T1000 (cell line): ENCODE data around the gene SLC25A53.
A peak's percentile ranks its signal among the peaks of the same experiment; 100 is the strongest.
"Not testable (repeated sequence)": the region's sequence is repeated elsewhere in the genome, so short reads cannot be mapped to it uniquely, and the experiment has no call there.

Experiments
- DNase-seq: peaks from one replicate; lab custom pipeline; 2025; ENCODE audit warnings: mixed read lengths; lab: John Stamatoyannopoulos, UW

The SLC25A53 gene

DNA sequence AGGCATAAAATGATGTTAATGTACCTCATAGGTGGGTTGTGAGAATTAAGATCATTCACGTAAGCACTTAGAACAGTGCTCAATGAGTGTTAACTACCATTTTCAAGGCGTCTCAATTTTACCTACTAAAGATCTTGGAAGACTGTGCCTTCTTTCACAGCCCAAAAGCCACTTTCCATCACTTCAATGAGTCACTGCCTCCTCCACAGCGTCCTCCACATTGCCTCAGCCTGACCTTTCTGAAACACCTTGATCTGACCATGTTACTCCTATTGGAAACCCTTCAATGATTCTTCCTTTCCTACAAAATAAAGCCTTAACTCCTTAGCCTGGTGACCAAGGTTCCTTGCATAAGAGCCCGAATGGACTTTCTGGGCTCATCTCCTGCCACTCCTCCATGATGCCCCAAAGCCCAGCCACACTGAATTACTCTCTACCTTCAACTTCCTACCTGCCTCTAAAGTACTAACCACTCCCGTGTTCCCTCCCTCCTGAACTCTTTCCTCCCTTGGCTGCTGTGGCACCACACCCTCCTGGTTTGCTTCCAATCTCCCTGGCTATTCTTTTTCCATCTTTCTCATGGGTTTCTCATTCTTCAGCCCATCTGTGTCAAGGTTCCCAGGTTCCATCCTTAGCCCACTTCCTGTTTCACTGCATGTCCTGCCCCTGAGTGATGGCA is 22.1 kb downstream of the SLC25A53 start:
- DNase-seq: no peak

DNA sequence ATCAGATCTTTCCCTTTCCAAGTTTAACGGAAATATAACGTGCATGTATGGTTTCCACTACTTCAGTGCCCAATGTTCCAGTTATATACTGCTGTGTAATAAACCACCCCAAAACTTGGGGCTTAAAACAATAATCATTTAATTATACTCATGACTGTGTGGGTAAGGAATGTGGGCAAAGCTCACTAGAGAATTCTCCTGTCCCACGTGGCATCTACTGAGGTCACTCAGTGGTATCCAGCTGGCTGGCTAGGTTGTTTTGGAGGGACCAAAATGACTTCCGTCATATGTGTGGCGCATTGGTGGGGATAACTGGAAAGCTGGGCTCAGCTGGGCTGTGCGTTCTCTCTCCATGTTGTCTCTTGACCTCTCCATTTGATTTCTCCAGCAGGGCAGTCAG is 26.0 kb downstream of the SLC25A53 start:
- DNase-seq: no peak

DNA sequence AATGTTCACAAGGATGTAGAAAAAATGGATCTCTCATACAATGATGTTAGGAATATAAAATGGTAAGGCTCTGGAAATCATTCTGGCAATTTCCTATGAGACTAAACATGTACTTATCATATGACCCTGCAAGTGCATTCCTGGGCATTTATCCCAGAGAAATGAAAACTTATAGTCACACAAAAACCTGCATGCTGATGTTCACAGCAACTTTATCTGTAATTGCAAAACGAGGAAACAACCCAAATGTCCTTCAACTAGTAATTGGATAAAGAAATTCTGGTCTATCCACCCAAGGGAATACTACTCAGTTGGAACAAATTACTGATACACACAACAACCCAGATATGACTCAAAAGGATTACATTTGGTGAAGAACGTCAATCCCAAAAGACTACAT is 30.0 kb downstream of the SLC25A53 start:
- no peak for DNase-seq

DNA sequence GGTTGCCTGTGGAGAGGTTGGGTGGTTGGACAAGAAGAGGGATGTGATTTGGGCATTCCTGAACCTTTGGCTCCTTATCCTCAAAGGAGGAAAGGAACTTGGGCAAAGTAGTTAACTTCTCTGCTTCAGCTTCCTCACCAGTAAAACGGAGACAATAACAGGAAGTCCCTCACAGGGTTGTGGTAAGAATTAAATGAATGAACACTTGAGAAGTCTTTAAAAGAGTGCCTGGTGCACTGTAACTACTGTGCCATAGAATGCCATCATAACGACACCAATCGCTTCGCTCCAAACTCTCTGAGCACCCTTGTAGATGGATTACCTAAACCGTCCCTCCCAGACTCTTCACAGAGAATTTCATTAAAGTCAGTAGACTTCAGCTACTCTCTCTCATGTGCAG is 34.0 kb downstream of the SLC25A53 start:
- DNase-seq: no peak

DNA sequence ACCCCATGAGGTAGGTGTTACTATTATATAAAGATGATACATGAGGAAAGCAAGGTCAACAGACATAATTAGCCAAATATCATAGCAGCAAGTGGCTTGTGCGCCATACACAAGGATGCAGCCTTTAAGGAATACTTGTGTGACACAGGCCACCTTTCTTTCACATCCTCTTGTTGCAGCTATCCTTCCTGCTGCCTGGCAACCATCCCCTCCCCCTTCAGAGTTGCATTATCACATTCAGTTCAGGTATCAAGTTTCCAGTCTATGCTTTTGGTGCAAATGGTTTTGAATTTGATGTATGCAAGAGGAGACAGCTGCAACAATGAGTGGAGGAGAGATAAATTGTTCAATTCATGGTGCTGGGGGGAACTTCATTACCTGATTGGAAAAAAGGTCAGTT is 38.0 kb downstream of the SLC25A53 start:
- no peak for DNase-seq

DNA sequence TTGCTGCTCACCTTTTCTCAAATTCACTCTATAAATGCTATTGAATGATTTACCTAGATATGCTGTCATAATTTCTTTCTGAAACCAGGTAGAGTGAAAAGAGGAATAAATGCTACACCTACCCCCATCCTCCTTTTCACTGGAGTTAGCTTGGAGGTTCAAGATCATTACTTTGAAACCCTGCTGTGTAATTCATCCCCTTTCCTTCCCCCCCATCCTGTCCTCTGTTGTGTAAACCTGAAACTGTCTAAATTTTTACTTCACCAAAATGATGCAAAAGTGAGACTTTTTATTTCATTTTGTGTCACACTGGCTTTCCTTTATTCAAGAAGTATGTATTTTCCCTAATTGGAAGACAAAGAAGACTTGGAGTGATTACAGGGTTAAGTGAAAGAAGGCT is 39.0 kb downstream of the SLC25A53 start:
- DNase-seq: no peak

DNA sequence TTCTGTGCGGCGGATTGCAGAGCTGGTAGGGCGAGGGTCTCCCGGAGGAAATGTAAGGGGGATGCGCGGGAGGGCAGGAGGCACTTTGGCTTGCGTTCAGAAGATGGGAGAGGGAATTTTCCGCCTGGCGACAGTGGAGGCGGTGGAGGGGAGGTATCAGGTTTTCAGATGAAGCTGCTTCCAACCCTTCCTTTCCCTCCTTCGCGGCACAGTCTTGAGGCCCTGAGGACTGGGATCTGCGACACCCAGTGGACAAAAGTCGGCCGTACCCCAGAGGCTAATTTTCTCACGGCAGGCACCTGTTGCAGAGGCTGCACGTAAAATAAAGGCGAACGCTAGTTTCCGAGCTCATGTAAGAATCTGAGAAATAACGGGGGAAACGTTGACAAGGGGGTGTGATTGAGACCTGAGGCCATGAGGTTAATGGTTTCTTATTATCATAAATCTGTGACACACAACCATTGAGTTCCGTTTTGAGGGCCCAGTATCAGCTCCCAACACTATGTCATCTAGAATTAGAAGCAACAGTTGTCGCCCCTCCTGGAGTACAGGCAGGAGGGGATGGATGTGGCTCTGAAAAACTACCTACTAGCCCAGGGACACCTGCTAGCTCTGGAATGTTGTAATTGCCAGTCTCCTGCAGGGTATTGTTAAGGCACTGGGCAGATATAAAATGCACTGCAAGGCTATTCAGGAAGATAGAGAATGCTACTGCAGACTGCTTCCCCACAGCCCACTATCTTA is 43.4 kb downstream of the SLC25A53 start:
- no peak for DNase-seq

DNA sequence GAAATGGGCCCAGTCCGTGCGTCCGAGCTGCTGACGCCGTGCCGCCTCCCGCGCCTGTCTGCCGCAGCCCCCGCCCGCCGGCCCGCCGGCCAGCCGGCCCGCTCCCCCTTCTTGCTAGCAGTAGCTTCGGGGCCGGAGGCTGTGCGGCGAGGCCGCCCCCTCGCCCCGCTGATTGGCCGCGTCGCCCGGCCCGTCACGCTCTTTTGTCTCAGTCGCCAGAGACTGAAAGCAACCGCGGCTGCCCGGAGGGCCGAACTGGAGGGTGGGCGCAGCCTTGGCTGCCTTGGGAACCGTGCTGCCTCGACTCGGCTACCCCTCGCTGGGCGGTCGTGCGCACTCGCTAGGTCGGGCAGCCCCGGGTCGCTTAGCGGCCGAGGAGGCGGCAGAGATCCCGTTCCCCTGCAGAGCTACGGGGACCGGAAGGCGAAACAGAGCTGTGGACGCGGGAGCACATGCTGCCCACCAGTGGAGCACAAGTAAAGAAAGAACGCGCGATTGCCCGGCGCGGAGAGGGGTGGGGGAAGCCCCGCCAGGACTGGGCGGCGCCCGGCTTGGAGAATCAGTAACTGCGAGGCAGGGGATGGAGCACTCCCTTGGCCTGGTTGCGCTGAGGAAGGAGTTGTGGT is 44.4 kb downstream of the SLC25A53 start, which contains the start of gene ZCCHC18:
Gene ZCCHC18, plus strand, starts transcription at position 198 of the 626 bp plus-strand sequence. CDS start 1,589 bp downstream, outside the sequence.
- peak; percentile 11 for DNase-seq

DNA sequence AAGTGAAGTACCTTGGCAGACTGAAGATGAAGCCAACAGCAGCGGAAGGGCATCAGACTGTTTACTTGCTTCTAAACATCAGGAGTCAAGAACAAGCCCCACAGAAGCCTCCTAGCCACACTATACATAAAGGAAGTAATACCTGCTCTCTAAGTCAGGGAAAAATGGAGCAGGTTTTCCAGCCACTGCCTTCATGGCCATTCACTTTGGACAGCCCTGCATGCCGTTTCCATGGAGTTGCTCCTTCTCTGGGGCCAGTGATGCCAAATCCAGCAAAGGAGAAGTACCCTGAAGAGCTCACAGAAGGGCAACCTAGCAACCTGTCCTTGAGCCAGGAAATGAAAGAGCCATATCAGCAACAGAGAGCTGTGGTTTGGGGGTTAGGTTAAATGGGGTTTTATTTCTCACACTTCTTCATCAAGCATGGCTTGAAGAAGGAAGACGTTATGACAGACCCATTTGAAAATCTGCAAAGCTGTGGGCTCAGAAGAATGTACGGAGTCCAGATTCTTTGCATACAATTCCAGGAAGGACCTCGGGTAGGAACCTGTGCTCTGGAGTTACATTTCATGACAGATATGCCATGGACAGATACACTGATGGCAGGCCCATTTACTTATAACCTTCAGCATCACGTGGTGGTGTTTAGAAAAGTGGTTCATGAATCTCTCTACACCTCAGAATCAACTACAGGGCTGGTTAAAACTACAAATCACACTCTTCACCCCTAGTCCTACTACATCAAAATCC is 46.1 kb downstream of the SLC25A53 start:
- not testable (repeated sequence) for DNase-seq

DNA sequence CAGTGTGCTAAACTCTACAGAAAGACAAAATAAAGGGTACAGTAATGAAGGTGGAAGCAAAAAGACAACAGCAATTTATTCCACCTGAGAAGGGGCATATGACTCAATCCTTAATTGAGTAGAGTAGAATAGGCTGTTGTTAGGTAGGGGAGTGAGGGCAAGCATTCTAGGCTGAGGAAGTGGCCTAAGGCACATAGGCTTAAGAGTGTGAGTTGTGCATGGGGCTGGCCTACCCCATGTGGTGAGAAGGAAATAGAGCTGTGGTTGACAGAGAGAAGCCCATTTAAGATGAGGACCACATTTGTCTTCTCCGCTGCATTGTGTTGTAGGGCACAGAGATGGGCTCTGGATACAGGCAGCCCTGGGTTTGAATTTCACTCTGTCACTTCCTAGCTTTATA is 47.9 kb downstream of the SLC25A53 start:
- DNase-seq: no peak

DNA sequence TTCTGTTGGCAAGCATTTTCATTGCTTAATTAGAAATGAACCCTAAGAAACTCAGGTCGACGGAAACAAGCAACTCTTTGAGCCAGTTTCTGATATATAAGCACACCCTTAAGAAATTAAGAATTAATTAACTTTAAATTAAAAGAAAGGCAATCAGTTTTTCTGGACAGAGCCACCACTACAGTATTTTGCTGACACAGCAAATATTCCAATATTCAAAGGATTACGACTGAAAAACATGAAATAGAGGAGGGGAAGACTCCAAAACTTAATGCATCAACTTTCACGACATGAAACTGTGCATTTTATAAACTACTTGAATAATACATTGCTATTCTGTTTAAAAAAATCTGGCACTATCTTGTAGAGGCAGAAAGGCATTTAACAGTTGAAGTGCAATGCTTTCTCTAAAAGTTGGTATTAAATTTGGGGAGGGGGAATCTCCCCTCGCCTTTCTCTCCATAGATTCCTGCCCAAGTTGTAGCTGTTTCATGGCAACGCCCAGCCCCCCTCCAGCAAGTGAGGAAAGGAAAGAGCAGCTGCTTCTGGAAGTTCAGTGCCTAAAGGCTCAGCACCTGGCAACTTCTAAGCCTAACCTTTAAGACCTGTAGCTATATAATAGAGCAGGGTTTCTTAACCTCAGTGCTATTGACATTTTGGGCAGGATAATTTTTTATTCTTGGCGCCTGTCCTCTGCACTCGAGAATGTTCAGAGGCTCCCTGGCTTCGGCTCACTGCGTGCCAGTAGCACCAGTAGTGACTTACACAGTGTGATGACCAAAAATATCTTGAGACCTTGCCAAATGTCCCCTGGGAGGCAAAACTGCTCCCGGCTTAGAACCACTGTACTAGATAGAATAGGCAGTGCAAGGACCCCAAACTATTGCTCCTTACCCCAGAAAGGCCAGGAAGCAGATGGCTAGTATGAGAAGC is 51.2 kb downstream of the SLC25A53 start:
- DNase-seq: no peak

DNA sequence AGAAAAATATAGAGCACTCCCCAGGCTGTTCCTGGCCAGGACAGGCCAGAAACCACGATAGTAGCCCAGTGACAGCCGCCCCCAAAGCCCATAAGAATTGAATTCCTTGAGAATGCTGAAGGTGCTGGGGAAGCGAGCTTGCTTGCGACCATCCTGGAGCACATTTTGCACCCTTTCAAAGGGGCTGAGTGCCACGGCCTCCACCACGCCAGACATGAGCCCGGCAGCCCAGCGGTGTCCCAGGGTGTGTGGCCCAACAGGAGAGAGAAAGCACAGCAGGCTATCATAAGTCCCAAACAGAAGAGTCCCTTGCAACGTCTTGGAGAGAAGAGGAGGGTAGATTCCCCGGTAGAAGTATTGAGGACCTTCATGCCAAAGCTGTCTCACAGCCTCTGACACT is 52.1 kb downstream of the SLC25A53 start:
- no peak for DNase-seq

DNA sequence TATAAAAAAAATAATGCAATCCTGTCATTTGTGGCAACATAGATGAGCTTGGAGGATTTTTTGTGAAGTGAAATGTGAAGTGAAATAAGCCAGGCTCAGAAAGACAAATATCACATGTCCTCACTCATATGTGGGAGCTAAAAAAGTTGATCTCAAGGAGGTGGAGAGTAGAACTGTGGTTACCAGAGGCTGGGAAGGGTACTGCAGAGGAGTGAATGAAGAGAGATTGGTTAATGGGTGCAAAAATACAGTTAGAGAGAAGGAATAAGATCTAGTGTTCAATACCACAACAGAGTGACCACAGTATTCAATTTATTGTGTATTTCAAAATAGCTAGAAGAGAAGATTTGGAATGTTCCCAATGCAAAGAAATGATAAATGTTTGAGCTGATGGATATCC is 57.9 kb downstream of the SLC25A53 start:
- no peak for DNase-seq

DNA sequence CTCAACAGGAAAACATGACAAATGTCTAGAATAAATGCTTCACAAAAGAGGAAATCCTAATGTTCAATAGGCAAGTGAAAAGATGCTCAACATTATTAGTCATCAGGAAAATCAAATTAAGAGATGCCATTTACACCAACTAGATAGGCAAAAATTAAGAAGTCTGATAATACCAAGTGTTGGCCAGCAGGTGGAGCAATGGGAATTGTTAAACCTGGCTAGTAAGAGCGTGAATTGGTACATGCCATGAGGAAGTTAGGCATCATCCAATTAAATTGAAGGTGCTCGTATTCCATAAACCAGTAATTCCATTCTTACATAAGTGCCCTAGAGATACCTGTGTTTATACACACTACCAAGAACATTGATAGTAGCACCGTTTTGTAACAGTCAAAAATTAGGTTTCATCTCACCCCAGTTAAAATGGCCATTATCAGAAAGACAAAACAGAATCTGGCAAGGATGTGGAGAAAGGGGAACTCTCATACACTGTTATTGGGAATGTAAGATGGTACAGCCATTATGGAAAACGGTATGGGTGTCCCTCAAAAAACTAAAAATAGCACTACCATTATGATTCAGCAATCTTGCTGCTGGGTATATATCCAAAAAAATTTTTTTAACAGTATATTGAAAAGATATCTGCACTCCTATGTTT is 58.5 kb downstream of the SLC25A53 start:
- no peak for DNase-seq

DNA sequence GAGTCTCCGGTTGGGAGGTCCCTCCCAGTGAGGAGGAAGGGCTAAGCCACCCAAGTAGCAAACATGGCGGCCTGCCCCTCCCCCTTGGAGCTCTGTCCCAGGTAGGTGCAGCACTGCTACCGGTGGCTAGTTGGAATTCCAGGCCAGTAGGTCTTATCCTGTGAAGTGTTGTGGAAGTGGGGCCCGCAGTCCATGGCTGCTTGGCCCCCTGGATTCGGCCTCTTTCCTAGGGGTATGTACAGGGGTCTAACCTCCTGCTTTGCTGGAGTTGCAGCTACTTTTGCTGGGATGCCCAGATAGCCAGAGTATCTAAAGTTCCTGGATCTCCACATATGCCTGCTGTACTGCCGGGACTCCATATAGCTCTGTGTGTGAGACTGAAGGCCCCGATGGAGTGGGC is 70.9 kb downstream of the SLC25A53 start:
- no peak for DNase-seq

DNA sequence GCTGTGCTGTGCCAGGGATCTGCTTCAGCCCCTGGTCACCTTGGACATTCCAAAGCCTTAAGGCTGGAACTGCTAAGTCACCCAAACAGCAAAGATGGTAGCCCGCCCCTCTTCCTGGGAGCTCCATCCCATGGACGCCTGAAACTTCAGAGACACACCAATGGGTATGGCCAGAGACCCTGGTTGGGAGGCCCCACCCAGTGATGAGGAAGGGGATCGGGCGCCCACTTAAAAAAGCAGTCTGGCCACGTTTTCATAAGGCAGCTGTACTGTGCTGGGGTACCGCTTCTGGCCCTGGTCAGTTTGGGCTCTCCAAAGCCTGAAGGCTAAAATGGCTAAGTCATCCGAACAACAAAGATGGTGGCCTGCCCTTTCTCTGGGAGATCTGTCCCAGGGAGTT is 71.3 kb downstream of the SLC25A53 start:
- no peak for DNase-seq

DNA sequence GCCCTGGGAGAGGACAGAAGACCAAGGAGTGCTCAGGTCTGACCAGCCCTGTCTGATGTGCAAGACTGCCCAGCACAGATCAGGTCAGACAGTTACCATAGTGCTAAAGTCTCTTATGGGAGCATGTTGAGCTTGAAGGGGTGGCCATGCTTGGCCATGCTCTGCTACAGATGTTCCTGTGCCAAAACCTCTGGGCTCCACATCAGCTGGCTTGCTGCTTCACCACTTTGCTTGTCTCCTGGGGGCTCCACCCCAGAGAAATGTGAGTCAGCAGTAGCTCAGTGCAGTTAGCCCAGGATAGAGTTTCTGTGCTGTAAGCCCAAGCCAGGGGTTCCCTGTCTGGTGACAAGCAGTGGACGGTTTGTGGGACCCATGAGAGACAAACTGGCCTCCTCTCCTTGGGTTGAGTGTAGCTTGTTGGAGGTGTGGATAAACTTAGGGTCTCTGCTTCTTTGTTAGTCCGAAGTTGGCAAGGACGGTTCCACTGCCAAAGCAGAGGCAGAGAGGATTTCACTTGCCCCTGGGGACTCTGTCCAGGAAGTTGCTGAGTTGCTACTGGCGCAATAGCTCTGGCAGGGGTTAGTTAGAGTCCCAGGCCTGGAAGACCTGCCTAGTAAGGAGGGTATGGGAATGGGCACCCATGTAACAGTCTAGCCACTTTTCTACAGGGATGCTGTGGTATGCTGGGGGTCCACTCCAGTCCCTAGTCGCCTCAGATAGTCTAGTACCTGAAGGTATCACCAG is 72.1 kb downstream of the SLC25A53 start:
- no peak for DNase-seq

DNA sequence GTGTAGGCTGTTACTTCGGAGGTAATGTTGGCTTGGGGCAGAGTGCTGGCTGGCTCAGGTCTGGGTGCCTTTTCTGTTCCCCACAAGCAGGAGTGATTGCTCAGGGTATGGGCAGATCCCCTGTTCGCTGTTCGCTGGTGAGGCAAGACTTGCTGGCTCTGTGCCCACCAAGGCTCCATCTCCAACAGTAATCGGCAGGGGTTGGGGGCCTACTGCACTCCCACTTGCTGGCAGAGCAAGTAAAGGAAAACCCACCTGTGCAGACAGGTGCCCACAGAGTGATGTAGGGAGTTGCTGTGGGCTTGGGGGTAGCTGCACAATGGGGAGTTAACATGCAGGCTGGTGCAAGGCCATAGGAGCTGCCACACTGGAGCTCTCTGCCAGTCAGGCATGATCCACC is 72.7 kb downstream of the SLC25A53 start:
- DNase-seq: no peak

DNA sequence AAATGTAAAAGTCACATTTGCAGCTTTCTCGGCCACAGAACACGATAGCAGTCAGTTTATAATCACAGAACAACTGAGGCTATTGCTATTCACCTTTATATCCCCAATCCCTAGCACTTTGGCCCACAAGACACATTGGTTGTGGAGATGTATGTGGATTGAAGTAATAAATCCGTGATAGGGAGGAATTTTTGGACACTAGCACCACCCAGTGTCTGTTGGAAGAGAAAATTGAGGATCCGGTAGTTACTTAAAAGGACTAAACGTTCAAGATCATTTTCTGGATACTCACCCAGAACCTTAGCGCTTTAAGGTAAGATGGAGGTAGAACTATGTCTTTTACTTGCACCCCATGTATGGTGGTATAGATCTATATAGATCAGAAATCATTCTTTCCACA is 79.0 kb downstream of the SLC25A53 start:
- not testable (repeated sequence) for DNase-seq
